NCI-H2171 treated with DMSO at 0.1 percent for 48 hours (cell line): ENCODE results near the gene OMG.
"Not testable (repeated sequence)": the region's sequence is repeated elsewhere in the genome, so short reads cannot be mapped to it uniquely, and the experiment has no call there.

Source experiments
- DNase-seq: peaks from one replicate; lab custom pipeline; 2025; lab: John Stamatoyannopoulos, UW

OMG gene

GRCh38 chr17:31308372-31309334, 11.6 kb upstream of the OMG start:
- DNase-seq, result no peak

- no peak for DNase-seq
These were observed 10.6 kb upstream of the OMG start for GRCh38 chr17:31307640-31308039.

GRCh38 chr17:31299624-31300023, 2.6 kb upstream of the OMG start:
- peak; percentile 75 for DNase-seq

- peak; percentile 55 for DNase-seq
These were observed 897 bp downstream of the OMG start for GRCh38 chr17:31296142-31296541.

GRCh38 chr17:31295489-31295871, 1.6 kb downstream of the OMG start:
- no peak for DNase-seq

GRCh38 chr17:31294820-31295488, 2.1 kb downstream of the OMG start:
- no peak for DNase-seq

- DNase-seq, result no peak
These were observed 2.8 kb downstream of the OMG start for GRCh38 chr17:31294231-31294630.

GRCh38 chr17:31293581-31293980, 3.5 kb downstream of the OMG start:
- no peak for DNase-seq

- no peak for DNase-seq
These were observed 5.2 kb downstream of the OMG start for GRCh38 chr17:31291820-31292219.

- no peak for DNase-seq
These were observed 7.2 kb downstream of the OMG start for GRCh38 chr17:31289790-31290189.

GRCh38 chr17:31287932-31288331, 9.1 kb downstream of the OMG start:
- DNase-seq, result not testable (repeated sequence)

GRCh38 chr17:31286587-31286986, 10.5 kb downstream of the OMG start:
- no peak for DNase-seq

GRCh38 chr17:31283841-31284240, 13.2 kb downstream of the OMG start:
- DNase-seq, result no peak

GRCh38 chr17:31281061-31281460, 16.0 kb downstream of the OMG start:
- DNase-seq, result no peak

- DNase-seq, result no peak
These were observed 17.6 kb downstream of the OMG start for GRCh38 chr17:31279401-31279800.

GRCh38 chr17:31275116-31275515, 21.9 kb downstream of the OMG start:
- no peak for DNase-seq

GRCh38 chr17:31274252-31274651, 22.8 kb downstream of the OMG start:
- DNase-seq, result peak; percentile 6

GRCh38 chr17:31273516-31273915, 23.5 kb downstream of the OMG start:
- DNase-seq, result no peak

- DNase-seq, result no peak
These were observed 24.2 kb downstream of the OMG start for GRCh38 chr17:31272803-31273202.

GRCh38 chr17:31272236-31272635, 24.8 kb downstream of the OMG start:
- no peak for DNase-seq

- peak; percentile 54 for DNase-seq
These were observed 27.5 kb downstream of the OMG start for GRCh38 chr17:31269578-31269983.

GRCh38 chr17:31269036-31269577, 27.9 kb downstream of the OMG start:
- DNase-seq, result no peak

GRCh38 chr17:31266042-31266441, 31.0 kb downstream of the OMG start:
- peak; percentile 3 for DNase-seq
